Activated CD4-positive, alpha-beta T cell treated with anti-CD3 and anti-CD28 coated beads, Interleukin-10, Interleukin-2, amounts not matched to agents 100 ng/mL and 50 ng/mL, durations not matched to agents 16 hours and 8 hours (primary cell): ENCODE measurements around the gene CAPSL.
"Not testable (repeated sequence)": the region's sequence is repeated elsewhere in the genome, so short reads cannot be mapped to it uniquely, and the experiment has no call there.

ENCODE experiments used
- DNase-seq: peaks from one replicate; pipeline ENCODE4 v3.0.0-alpha.2; 2020

The CAPSL gene

GRCh38 chr5:35938568-35939227 lies at the start of gene CAPSL:
Gene CAPSL (minus strand): TSS chr5:35938622. CDS start chr5:35921120, 17,502 bp downstream.
- no peak for DNase-seq

- DNase-seq, result no peak
Observed at GRCh38 chr5:35987776-35988175, 49.4 kb upstream of the CAPSL start.

- no peak for DNase-seq
Observed at GRCh38 chr5:35979715-35980114, 41.3 kb upstream of the CAPSL start.

- not testable (repeated sequence) for DNase-seq
Observed at GRCh38 chr5:35976859-35977258, 38.4 kb upstream of the CAPSL start.

GRCh38 chr5:35974570-35974969 lies 36.1 kb upstream of the CAPSL start:
- DNase-seq, result no peak

GRCh38 chr5:35971878-35972210 lies 33.4 kb upstream of the CAPSL start:
- DNase-seq, result no peak

- DNase-seq, result no peak
Observed at GRCh38 chr5:35971186-35971877, 32.9 kb upstream of the CAPSL start.

GRCh38 chr5:35963381-35963843 lies 25.0 kb upstream of the CAPSL start:
- peak; percentile 21 for DNase-seq

GRCh38 chr5:35960328-35960727 lies 21.9 kb upstream of the CAPSL start:
- DNase-seq, result no peak

- no peak for DNase-seq
Observed at GRCh38 chr5:35956429-35956828, 18.0 kb upstream of the CAPSL start.

GRCh38 chr5:35954175-35954574 lies 15.8 kb upstream of the CAPSL start:
- DNase-seq, result no peak

- no peak for DNase-seq
Observed at GRCh38 chr5:35947085-35947484, 8.7 kb upstream of the CAPSL start.

- DNase-seq, result no peak
Observed at GRCh38 chr5:35939639-35940038, 1.2 kb upstream of the CAPSL start.

- DNase-seq, result peak; percentile 81
Observed at GRCh38 chr5:35926389-35927051, 11.9 kb downstream of the CAPSL start.

- DNase-seq, result peak; percentile 95
Observed at GRCh38 chr5:35924950-35925722, 13.3 kb downstream of the CAPSL start.

GRCh38 chr5:35924122-35924949 lies 14.1 kb downstream of the CAPSL start:
- DNase-seq, result peak; percentile 71

GRCh38 chr5:35922468-35922867 lies 16.0 kb downstream of the CAPSL start:
- no peak for DNase-seq

GRCh38 chr5:35921930-35922329 lies 16.5 kb downstream of the CAPSL start:
- no peak for DNase-seq

- no peak for DNase-seq
Observed at GRCh38 chr5:35920890-35921289, 17.5 kb downstream of the CAPSL start.

- peak; percentile 82 for DNase-seq
Observed at GRCh38 chr5:35919191-35919590, 19.2 kb downstream of the CAPSL start.

GRCh38 chr5:35908814-35909213 lies 29.6 kb downstream of the CAPSL start:
- DNase-seq, result no peak

- peak; percentile 47 for DNase-seq
Observed at GRCh38 chr5:35908228-35908627, 30.2 kb downstream of the CAPSL start.
